Activated CD8-positive, alpha-beta T cell treated with anti-CD3 and anti-CD28 coated beads for 36 hours (primary cell): ENCODE measurements around the gene SMIM32. TPM values are rescaled to one million over a fixed set of nuclear protein-coding genes. Genes with fewer than 3 reads are reported as not detected.

Experiments used
- ATAC-seq: fragments of 200-7000 bp; cut with Tn5 transposase; one replicate; pipeline ENCODE4 v1.10.0; 2021; ENCODE audit warnings: mild to moderate bottlenecking, moderate library complexity
- CTCF ChIA-PET: fragments of 350-600 bp; sonication (Branson Sonifier 250); formaldehyde crosslinking; loops from one replicate; lab custom pipeline; 2021; ENCODE audit warnings: antibody characterized with exemption; lab: Charles Lee
- POLR2A ChIA-PET: fragments of 350-600 bp; sonication (Branson Sonifier 250); formaldehyde crosslinking; loops from one replicate; lab custom pipeline; 2021; ENCODE audit warnings: antibody characterized with exemption; lab: Charles Lee
- DNase-seq: peaks from one replicate; pipeline ENCODE4 v3.0.0-alpha.2; 2020
- H3K27ac Mint-ChIP-seq: one replicate; pipeline ENCODE4 v1.8.0; 2021; ENCODE audit warnings: mild to moderate bottlenecking, mixed read lengths
- H3K27me3 Mint-ChIP-seq: one replicate; pipeline ENCODE4 v1.8.0; 2021; ENCODE audit warnings: mixed read lengths
- H3K36me3 Mint-ChIP-seq: one replicate; pipeline ENCODE4 v1.8.0; 2021; ENCODE audit warnings: low read depth, mixed read lengths
- H3K4me1 Mint-ChIP-seq: one replicate; pipeline ENCODE4 v1.8.0; 2021; ENCODE audit warnings: low read depth, mixed read lengths
- H3K4me3 Mint-ChIP-seq: one replicate; pipeline ENCODE4 v1.8.0; 2021; ENCODE audit warnings: mild to moderate bottlenecking, moderate library complexity, mixed read lengths
- H3K9me3 Mint-ChIP-seq: one replicate; pipeline ENCODE4 v1.8.0; 2021; ENCODE audit warnings: mixed read lengths
- intact Hi-C: fragments of 100-400 bp; cut with micrococcal nuclease; formaldehyde crosslinking; loops from one replicate; pipeline ENCODE4 v1.10.0; 2022
- total RNA-seq, 2 experiments: library from RNA; stranded (reverse); gene quantifications; one replicate each; pipeline ENCODE4 v1.2.3, GENCODE V29; 2021
- TF ChIP-seq, protein P1 (sequence below): fragments of 200-600 bp; IDR thresholded peaks from one replicate; pipeline ENCODE4 v1.8.0; 2022; ENCODE audit warnings: antibody characterized with exemption, mild to moderate bottlenecking

SMIM32 gene
- total RNA-seq, 2 experiments from 2014 or later: not detected

DNA sequence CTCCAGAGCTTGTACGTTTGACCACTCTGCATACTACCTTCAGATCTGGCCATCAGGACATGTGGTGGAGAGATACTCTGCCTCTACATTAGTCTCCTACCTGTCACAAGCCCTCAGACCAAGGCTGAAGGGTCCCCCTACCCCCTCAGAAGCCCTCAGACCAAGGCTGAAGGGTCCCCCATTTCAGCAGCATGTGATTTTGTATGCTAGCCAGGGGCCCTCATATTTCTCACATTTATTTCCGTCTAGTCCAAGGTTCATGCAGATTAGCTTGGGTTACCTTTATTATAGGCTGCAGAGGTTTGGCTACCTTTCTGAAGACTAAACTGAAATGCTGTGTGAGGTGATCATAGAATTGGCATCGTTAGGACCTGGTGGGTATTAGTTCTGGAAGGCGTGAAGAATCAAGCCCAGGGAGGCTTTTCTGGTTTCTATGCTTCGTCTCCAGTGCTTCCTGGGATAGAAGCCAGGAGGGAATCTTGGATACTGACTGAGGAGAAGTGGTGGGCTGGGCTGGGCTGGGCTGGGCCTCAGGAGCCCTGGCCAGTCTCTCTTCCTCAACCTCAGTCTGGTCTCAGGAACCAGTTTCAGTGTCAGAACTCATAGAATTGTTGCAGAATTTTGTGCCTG is 2.8 kb downstream of the SMIM32 start:
- H3K9me3 Mint-ChIP-seq: no peaks in the 10 kb centered on the region
- ChIA-PET POLR2A (no interaction called here), CTCF (no interaction called here)
- peaks cover 2% of the 10 kb centered on the region for H3K4me1 Mint-ChIP-seq
- peaks cover 3% of the 10 kb centered on the region for H3K36me3 Mint-ChIP-seq
- TF ChIP-seq, protein P1, sequence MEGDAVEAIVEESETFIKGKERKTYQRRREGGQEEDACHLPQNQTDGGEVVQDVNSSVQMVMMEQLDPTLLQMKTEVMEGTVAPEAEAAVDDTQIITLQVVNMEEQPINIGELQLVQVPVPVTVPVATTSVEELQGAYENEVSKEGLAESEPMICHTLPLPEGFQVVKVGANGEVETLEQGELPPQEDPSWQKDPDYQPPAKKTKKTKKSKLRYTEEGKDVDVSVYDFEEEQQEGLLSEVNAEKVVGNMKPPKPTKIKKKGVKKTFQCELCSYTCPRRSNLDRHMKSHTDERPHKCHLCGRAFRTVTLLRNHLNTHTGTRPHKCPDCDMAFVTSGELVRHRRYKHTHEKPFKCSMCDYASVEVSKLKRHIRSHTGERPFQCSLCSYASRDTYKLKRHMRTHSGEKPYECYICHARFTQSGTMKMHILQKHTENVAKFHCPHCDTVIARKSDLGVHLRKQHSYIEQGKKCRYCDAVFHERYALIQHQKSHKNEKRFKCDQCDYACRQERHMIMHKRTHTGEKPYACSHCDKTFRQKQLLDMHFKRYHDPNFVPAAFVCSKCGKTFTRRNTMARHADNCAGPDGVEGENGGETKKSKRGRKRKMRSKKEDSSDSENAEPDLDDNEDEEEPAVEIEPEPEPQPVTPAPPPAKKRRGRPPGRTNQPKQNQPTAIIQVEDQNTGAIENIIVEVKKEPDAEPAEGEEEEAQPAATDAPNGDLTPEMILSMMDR: no peak
- DNase-seq (no peak), ATAC-seq (no peak)
- no peak overlapping the region for H3K27ac Mint-ChIP-seq
- intact Hi-C loops: no loop called here
- no peak overlapping the region for H3K4me3 Mint-ChIP-seq
- H3K27me3 Mint-ChIP-seq: peaks cover 42% of the 10 kb centered on the region

DNA sequence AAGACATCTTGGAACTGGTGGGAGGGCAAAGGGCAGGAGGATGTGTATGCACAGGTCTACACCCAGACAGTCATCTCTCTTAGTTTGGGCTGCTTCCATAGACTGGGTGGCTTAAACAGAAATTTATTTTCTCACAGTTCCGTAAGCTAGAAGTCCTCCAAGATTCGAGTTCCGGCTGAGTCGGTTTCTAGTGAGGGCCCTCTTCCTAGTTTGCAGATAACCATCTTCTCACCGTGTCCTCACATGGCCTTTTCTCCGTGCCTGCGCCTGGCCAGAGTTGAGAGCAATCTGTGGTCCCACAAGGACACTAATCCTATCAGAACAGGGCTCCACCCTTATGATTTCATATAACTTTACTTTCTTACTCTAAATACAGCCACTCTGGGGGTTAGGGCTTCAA is 4.1 kb downstream of the SMIM32 start:
- peaks cover 3% of the 10 kb centered on the region for H3K36me3 Mint-ChIP-seq

DNA sequence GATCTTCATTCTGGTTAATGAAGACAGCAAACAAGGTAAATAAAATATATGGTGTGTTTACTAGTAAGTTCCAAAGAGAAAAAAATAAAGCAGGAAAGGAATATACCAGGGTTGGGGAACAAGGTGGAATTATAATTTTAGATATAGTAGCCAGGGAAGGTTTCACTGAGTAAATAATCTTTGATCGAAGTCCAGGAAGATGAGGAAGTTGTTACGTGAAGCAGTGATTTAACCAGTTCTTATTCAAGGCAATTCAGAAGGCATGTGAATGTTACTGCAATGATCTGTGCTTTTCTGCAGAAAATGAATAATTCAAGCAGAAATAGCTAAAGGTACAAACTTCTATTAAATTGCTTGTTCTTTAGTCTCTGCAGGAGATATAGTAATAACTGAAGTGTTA is 6.2 kb downstream of the SMIM32 start:
- ATAC-seq (no peak), DNase-seq (no peak)
- CTCF ChIA-PET: interaction anchor here (1.2 kb wide), 1 partner anchor 61 kb away, joined by 3 read pairs; no protein-coding TSS in a partner anchor
- intact Hi-C loops: no loop called here
- Mint-ChIP-seq H3K36me3 (peaks cover 3% of the 10 kb centered on the region), H3K9me3 (no peaks in the 10 kb centered on the region), H3K27ac (no peak overlapping the region), H3K4me3 (no peak overlapping the region), H3K27me3 (peaks cover 16% of the 10 kb centered on the region), H3K4me1 (no peaks in the 10 kb centered on the region)
- TF ChIP-seq, protein P1: no peak
- POLR2A ChIA-PET: no interaction called here

More for the DNA sequence above, 4.1 kb downstream of the SMIM32 start:
- H3K9me3 Mint-ChIP-seq: no peaks in the 10 kb centered on the region
- no peak for DNase-seq
- intact Hi-C loops: no loop called here
- ATAC-seq: no peak
- TF ChIP-seq, protein P1: no peak
- H3K4me1 Mint-ChIP-seq: peaks cover 2% of the 10 kb centered on the region
- no peak overlapping the region for H3K27ac Mint-ChIP-seq
- ChIA-PET CTCF (no interaction called here), POLR2A (no interaction called here)
- peaks cover 30% of the 10 kb centered on the region for H3K27me3 Mint-ChIP-seq
- H3K4me3 Mint-ChIP-seq: no peak overlapping the region

DNA sequence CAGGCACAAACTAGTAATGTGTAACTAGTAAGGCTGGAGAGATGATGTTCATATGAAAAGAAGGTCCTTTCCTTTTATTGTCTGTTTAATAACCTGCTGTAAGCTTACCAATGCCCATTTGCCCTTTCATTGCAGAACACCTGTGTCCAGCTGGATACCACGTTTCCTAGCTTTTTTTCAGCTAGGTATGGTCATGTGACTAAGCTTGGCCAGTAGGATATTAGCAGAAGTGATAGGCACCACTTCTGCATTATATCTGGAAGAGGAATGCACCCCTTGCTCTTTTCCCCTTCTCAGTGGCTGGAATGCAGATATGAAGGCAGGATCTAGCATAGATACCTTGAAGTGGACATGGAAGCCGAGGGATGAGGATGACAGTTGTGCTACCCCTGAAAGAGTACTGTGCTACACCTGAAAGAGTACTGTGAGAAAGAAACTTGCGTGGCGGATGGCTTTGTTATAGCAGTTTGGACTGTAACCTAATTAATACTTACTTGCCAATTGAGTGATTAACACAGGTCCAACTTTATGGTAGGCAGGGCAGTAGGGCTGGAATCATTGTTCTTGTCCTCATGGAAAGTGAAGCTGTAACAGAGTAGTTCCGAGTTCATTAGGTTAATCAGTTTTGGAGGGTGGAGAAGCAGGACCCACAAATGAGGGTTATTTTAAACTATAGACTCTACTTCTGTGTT is 6.8 kb downstream of the SMIM32 start:
- POLR2A ChIA-PET: no interaction called here

More for the DNA sequence above, 6.8 kb downstream of the SMIM32 start:
- Mint-ChIP-seq H3K27ac (no peak overlapping the region), H3K4me1 (no peaks in the 10 kb centered on the region), H3K36me3 (peaks cover 3% of the 10 kb centered on the region), H3K9me3 (no peaks in the 10 kb centered on the region), H3K4me3 (no peak overlapping the region), H3K27me3 (peaks cover 9% of the 10 kb centered on the region)
- CTCF ChIA-PET: interaction anchor here (1.7 kb wide), 1 partner anchor 26 kb away, joined by 5 read pairs; no protein-coding TSS in a partner anchor
- TF ChIP-seq, protein P1: no peak
- ATAC-seq: no peak
- no peak for DNase-seq
- intact Hi-C loops: no loop called here
